Measurements from ENCODE around the gene PTPRN2.

DNA sequence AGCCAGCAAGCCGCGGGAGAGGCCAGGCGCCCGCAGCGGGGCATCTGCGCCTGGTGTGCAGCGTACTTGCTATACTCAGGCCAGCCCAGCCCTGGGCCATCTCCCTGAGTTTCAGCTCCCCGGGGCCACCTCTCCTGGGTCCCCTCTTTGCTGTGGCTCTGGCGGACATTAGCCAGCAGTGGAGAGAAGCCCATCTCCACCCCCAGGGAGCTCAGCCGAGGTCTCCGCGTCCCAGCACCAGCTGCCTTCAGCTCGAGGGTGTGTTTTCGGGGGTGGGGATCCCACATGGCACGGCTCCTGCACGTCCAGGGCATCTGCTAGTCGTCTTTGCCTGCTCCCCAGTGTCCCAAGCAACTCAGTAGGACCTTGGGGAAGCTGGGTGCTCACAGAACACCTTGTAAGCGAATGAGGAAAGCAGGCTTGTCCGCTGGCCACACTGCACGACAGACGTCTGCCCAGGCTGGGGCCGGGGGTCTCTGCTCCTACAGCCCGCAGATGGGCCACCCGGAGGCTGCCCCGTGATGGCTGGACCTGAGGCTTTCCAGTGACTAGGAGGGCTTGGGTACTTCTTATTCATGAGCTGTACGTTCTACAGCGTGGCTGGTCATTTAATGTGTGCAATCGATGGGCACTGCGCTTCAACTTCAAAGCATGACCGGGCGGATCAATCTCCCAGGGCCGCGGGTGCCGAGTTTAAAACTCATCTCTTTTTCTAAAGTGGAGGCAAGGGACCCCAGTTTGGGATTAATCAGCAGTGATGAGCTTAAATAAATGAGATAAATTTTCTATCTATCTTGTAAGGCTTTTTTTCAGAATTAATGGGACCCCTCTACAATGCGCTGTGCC is 795.2 kb downstream of the PTPRN2 start:
- TF ChIP-seq POLR2AphosphoS5 (IDR thresholded peaks at IDR 0.05): no peak
- TF ChIP-seq, protein P1, sequence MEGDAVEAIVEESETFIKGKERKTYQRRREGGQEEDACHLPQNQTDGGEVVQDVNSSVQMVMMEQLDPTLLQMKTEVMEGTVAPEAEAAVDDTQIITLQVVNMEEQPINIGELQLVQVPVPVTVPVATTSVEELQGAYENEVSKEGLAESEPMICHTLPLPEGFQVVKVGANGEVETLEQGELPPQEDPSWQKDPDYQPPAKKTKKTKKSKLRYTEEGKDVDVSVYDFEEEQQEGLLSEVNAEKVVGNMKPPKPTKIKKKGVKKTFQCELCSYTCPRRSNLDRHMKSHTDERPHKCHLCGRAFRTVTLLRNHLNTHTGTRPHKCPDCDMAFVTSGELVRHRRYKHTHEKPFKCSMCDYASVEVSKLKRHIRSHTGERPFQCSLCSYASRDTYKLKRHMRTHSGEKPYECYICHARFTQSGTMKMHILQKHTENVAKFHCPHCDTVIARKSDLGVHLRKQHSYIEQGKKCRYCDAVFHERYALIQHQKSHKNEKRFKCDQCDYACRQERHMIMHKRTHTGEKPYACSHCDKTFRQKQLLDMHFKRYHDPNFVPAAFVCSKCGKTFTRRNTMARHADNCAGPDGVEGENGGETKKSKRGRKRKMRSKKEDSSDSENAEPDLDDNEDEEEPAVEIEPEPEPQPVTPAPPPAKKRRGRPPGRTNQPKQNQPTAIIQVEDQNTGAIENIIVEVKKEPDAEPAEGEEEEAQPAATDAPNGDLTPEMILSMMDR (IDR thresholded peaks at IDR 0.05): no peak

All from sigmoid colon (tissue), 4 donors.